GM10847 (cell line): Measurements from ENCODE around the gene PJVK.

ENCODE experiments used
- POLR2A ChIP-seq: IDR thresholded peaks from 2 replicates; pipeline ENCODE4 v1.6.1; 2011; ENCODE audit not compliant: insufficient read length; ENCODE audit errors: extremely low read depth

The PJVK gene

GRCh38 chr2:178506101-178506500 is 54.9 kb downstream of the PJVK start:
- no peak for TF ChIP-seq POLR2A

GRCh38 chr2:178506524-178506923 is 55.3 kb downstream of the PJVK start:
- no peak for TF ChIP-seq POLR2A

GRCh38 chr2:178506949-178507348 is 55.8 kb downstream of the PJVK start:
- TF ChIP-seq POLR2A, result no peak

DNA sequence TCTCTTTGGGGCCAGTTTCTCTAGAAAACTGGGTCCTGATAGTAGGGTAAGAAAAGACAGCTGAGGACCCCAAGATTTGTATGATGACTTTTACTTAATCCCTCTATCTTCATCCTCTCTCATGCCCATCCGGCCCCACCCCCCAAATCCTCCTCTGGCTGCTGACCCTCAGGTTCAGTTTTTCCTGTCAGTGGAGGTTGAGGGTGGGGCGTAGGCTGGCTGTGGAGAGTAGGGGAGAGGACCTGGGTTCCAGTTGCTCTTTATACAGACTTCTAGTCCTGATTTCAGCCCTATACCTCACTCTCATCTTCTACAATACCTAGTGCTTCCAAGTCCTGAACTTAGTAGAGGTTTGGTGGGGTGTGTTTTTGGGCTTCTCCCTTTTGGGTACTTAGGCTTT is 57.5 kb downstream of the PJVK start:
- TF ChIP-seq POLR2A, result no peak

DNA sequence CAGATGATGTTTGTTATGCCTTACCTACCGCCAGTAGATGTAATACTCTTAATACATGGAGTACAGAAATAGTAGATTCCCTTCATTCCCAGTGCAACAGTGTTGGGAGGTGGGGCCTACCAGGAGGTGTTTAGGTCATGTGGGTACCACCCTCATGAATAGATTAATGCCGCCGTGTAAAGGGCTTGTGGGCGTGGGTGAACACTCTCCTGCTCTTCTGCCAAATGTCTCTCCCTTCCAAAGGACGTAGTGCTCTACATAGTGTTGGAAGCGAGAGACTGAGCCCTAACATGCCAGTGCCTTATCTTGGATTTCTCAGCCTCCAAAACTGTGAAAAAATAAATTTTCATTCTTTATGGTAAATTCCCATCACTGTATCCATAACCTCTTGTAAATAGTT is 59.2 kb downstream of the PJVK start:
- no peak for TF ChIP-seq POLR2A
